GM12801 (cell line): ENCODE results near the gene GPC5.

Experiments used
- CTCF ChIP-seq: IDR thresholded peaks from one replicate; pipeline ENCODE4 v1.5.1; 2011; ENCODE audit warnings: control low read depth; ENCODE audit not compliant: insufficient read length; ENCODE audit errors: extremely low read depth

The GPC5 gene

GRCh38 chr13:92573467-92574057, 1175.1 kb downstream of the GPC5 start:
- TF ChIP-seq CTCF = no peak

- no peak for TF ChIP-seq CTCF
Observed at GRCh38 chr13:92574499-92574898, 1176.1 kb downstream of the GPC5 start.

GRCh38 chr13:92575777-92576176, 1177.4 kb downstream of the GPC5 start:
- no peak for TF ChIP-seq CTCF

- no peak for TF ChIP-seq CTCF
Observed at GRCh38 chr13:92578358-92578757, 1179.9 kb downstream of the GPC5 start.

- no peak for TF ChIP-seq CTCF
Observed at GRCh38 chr13:92589955-92590354, 1191.5 kb downstream of the GPC5 start.

- TF ChIP-seq CTCF = no peak
Observed at GRCh38 chr13:92590503-92590908, 1192.1 kb downstream of the GPC5 start.

GRCh38 chr13:92591117-92591516, 1192.7 kb downstream of the GPC5 start:
- TF ChIP-seq CTCF = no peak
